ENCODE data around the gene PRDM11.

DNA sequence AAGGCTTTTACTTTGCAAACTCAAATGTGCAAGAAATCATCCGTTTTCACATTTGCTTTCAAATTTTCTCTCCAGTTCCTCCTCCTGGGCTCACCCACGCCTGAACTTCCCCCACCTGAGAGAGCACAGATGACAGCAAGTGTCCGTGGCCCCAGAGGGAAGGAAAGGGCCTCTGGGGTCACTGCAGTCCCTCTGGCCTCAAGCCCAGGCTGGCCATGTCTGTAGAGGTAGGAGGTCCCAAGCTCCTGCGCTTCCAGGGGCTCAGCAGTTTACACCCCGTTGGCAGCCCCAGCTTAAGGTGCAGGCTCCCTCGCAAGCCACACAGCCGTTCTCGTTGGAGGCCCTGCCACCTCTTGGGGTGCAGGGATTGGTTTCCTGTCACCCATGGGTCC, 40.5 kb upstream of the PRDM11 start:
- TF ChIP-seq, protein P1, sequence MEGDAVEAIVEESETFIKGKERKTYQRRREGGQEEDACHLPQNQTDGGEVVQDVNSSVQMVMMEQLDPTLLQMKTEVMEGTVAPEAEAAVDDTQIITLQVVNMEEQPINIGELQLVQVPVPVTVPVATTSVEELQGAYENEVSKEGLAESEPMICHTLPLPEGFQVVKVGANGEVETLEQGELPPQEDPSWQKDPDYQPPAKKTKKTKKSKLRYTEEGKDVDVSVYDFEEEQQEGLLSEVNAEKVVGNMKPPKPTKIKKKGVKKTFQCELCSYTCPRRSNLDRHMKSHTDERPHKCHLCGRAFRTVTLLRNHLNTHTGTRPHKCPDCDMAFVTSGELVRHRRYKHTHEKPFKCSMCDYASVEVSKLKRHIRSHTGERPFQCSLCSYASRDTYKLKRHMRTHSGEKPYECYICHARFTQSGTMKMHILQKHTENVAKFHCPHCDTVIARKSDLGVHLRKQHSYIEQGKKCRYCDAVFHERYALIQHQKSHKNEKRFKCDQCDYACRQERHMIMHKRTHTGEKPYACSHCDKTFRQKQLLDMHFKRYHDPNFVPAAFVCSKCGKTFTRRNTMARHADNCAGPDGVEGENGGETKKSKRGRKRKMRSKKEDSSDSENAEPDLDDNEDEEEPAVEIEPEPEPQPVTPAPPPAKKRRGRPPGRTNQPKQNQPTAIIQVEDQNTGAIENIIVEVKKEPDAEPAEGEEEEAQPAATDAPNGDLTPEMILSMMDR (IDR thresholded peaks at IDR 0.05; ENCODE audit: borderline replicate concordance, extremely low read depth, low read length, poor library complexity, severe bottlenecking): no peak
- no peak for TF ChIP-seq EZH2 (IDR thresholded peaks at IDR 0.05; ENCODE audit: borderline replicate concordance, low read depth, low read length, severe bottlenecking)

All from DND-41 (cell line).